HG02588 (cell line): Measurements from ENCODE around the gene PHRF1.

ENCODE experiments used
- ATAC-seq: cut with Tn5 transposase; IDR thresholded peaks from one replicate; pipeline ENCODE4 v1.9.1; 2021; ENCODE audit warnings: mild to moderate bottlenecking, moderate library complexity; ENCODE audit not compliant: unreplicated experiment

PHRF1 gene

GRCh38 chr11:537622-538430, 38.4 kb upstream of the PHRF1 start:
- no peak for ATAC-seq

- no peak for ATAC-seq
Observed at GRCh38 chr11:538431-539051, 37.7 kb upstream of the PHRF1 start.

- no peak for ATAC-seq
Observed at GRCh38 chr11:539971-540481, 36.2 kb upstream of the PHRF1 start.

GRCh38 chr11:540583-541432, 35.5 kb upstream of the PHRF1 start:
- ATAC-seq = no peak

GRCh38 chr11:541433-541885, 34.8 kb upstream of the PHRF1 start:
- no peak for ATAC-seq

GRCh38 chr11:544817-545166, 31.5 kb upstream of the PHRF1 start:
- ATAC-seq = no peak

GRCh38 chr11:545171-545570, 31.1 kb upstream of the PHRF1 start:
- ATAC-seq = no peak

GRCh38 chr11:548700-549603, 27.3 kb upstream of the PHRF1 start:
- no peak for ATAC-seq

- ATAC-seq = no peak
Observed at GRCh38 chr11:550021-550745, 26.1 kb upstream of the PHRF1 start.

- ATAC-seq = no peak
Observed at GRCh38 chr11:550746-551085, 25.6 kb upstream of the PHRF1 start.

- no peak for ATAC-seq
Observed at GRCh38 chr11:551131-551530, 25.1 kb upstream of the PHRF1 start.

- ATAC-seq = no peak
Observed at GRCh38 chr11:551596-551995, 24.7 kb upstream of the PHRF1 start.

GRCh38 chr11:553083-553987, 22.9 kb upstream of the PHRF1 start:
- no peak for ATAC-seq

- ATAC-seq = no peak
Observed at GRCh38 chr11:553988-554340, 22.3 kb upstream of the PHRF1 start.

GRCh38 chr11:554428-555226, 21.6 kb upstream of the PHRF1 start:
- no peak for ATAC-seq

- ATAC-seq = no peak
Observed at GRCh38 chr11:555227-555779, 21.0 kb upstream of the PHRF1 start.

GRCh38 chr11:555780-556661, 20.2 kb upstream of the PHRF1 start:
- no peak for ATAC-seq
